Measurements from ENCODE around the gene RCAN2.

- TF ChIP-seq, protein P1, sequence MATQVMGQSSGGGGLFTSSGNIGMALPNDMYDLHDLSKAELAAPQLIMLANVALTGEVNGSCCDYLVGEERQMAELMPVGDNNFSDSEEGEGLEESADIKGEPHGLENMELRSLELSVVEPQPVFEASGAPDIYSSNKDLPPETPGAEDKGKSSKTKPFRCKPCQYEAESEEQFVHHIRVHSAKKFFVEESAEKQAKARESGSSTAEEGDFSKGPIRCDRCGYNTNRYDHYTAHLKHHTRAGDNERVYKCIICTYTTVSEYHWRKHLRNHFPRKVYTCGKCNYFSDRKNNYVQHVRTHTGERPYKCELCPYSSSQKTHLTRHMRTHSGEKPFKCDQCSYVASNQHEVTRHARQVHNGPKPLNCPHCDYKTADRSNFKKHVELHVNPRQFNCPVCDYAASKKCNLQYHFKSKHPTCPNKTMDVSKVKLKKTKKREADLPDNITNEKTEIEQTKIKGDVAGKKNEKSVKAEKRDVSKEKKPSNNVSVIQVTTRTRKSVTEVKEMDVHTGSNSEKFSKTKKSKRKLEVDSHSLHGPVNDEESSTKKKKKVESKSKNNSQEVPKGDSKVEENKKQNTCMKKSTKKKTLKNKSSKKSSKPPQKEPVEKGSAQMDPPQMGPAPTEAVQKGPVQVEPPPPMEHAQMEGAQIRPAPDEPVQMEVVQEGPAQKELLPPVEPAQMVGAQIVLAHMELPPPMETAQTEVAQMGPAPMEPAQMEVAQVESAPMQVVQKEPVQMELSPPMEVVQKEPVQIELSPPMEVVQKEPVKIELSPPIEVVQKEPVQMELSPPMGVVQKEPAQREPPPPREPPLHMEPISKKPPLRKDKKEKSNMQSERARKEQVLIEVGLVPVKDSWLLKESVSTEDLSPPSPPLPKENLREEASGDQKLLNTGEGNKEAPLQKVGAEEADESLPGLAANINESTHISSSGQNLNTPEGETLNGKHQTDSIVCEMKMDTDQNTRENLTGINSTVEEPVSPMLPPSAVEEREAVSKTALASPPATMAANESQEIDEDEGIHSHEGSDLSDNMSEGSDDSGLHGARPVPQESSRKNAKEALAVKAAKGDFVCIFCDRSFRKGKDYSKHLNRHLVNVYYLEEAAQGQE (IDR thresholded peaks at IDR 0.05; ENCODE audit: insufficient read depth in 1 of 2, low read depth in 2 of 2, low read length in 2 of 2): no peak
- TF ChIP-seq TAF1 (IDR thresholded peaks at IDR 0.05; ENCODE audit: borderline replicate concordance, insufficient read depth, low read length): no peak
- TF ChIP-seq FOXP2 (optimal IDR thresholded peaks at IDR 0.05; ENCODE audit: borderline replicate concordance, extremely low read depth, extremely low read length, insufficient read depth): no peak
- TF ChIP-seq SIN3A (IDR thresholded peaks at IDR 0.05; ENCODE audit: borderline replicate concordance, insufficient read depth, low read length): no peak
- no peak for TF ChIP-seq POLR2AphosphoS5 (IDR thresholded peaks at IDR 0.05; ENCODE audit: low read depth, low read length)
Observed at GRCh38 chr6:46465294-46466165, 25.7 kb downstream of the RCAN2 start.

All from PFSK-1 (cell line).